Neutrophil (primary cell): ENCODE measurements around the gene MRFAP1L1.
A peak's percentile ranks its signal among the peaks of the same experiment; 100 is the strongest.

Experiments used
- H3K27ac ChIP-seq: fragments of 200-600 bp; sonication (generic); 2 replicates; pipeline ENCODE4 v1.5.1; 2016; ENCODE audit warnings: mild to moderate bottlenecking, moderate library complexity
- H3K27me3 ChIP-seq: fragments of 200-600 bp; sonication (generic); 2 replicates; pipeline ENCODE4 v1.6.0; 2016; ENCODE audit warnings: mild to moderate bottlenecking
- H3K36me3 ChIP-seq: fragments of 200-600 bp; sonication (generic); 2 replicates; pipeline ENCODE4 v1.5.1; 2017
- H3K4me1 ChIP-seq, 2 experiments: fragments of 200-600 bp in 1 of 2; sonication (generic) in 1 of 2; 1 replicate in 1 of 2; 2 replicates in 1 of 2; pipeline versions ENCODE4 v1.5.1 to v1.6.1; 2013 to 2016; ENCODE audit warnings: low read depth in 1 of 2, low read length in 1 of 2, mild to moderate bottlenecking in 1 of 2, moderate library complexity in 1 of 2; ENCODE audit not compliant: control insufficient read depth in 1 of 2, insufficient read depth in 1 of 2
- H3K4me3 ChIP-seq, 2 experiments: fragments of 200-600 bp in 1 of 2; sonication (generic) in 1 of 2; 1 replicate in 1 of 2; 2 replicates in 1 of 2; pipeline ENCODE4 v1.5.1; 2013 to 2016; ENCODE audit warnings: low read depth in 1 of 2, low read length in 1 of 2, mild to moderate bottlenecking in 1 of 2, moderate library complexity in 1 of 2
- H3K9me3 ChIP-seq: fragments of 200-600 bp; sonication (generic); 2 replicates; pipeline ENCODE4 v1.5.1; 2016
- CTCF ChIP-seq: fragments of 200-600 bp; sonication (generic); IDR thresholded peaks from 2 replicates; pipeline ENCODE4 v1.5.1; 2016; ENCODE audit warnings: antibody characterized with exemption

MRFAP1L1 gene

GRCh38 chr4:6684656-6685055 is 25.0 kb downstream of the MRFAP1L1 start:
- Histone ChIP-seq H3K4me1 (peaks cover 79% of the 10 kb centered on the region in 2 experiments), H3K27ac (no peak overlapping the region), H3K9me3 (no peaks in the 10 kb centered on the region), H3K4me3 (no peak overlapping the region), H3K27me3 (no peaks in the 10 kb centered on the region), H3K36me3 (no peaks in the 10 kb centered on the region)
- no peak for TF ChIP-seq CTCF

- Histone ChIP-seq H3K4me3 (no peak overlapping the region), H3K27ac (peak overlapping the region; percentile 76), H3K36me3 (no peaks in the 10 kb centered on the region), H3K27me3 (no peaks in the 10 kb centered on the region), H3K4me1 (peaks cover 69% of the 10 kb centered on the region in 2 experiments), H3K9me3 (no peaks in the 10 kb centered on the region)
- TF ChIP-seq CTCF: no peak
Measured at GRCh38 chr4:6682862-6683590, 26.6 kb downstream of the MRFAP1L1 start.

- no peak overlapping the region for H3K27ac ChIP-seq
- H3K27me3 ChIP-seq: no peaks in the 10 kb centered on the region
- peak; percentile 51 for TF ChIP-seq CTCF
- no peak overlapping the region for H3K4me3 ChIP-seq
- no peaks in the 10 kb centered on the region for H3K36me3 ChIP-seq
- H3K9me3 ChIP-seq: no peaks in the 10 kb centered on the region
- H3K4me1 ChIP-seq: peaks cover 69% of the 10 kb centered on the region in 2 experiments
Measured at GRCh38 chr4:6681191-6681590, 28.5 kb downstream of the MRFAP1L1 start.

- H3K4me3 ChIP-seq: no peak overlapping the region
- no peaks in the 10 kb centered on the region for H3K27me3 ChIP-seq
- no peaks in the 10 kb centered on the region for H3K9me3 ChIP-seq
- peaks cover 69% of the 10 kb centered on the region in 2 experiments for H3K4me1 ChIP-seq
- no peak overlapping the region for H3K27ac ChIP-seq
- TF ChIP-seq CTCF: no peak
- no peaks in the 10 kb centered on the region for H3K36me3 ChIP-seq
Measured at GRCh38 chr4:6680372-6681034, 29.2 kb downstream of the MRFAP1L1 start.

- H3K4me3 ChIP-seq: no peak overlapping the region
- no peaks in the 10 kb centered on the region for H3K9me3 ChIP-seq
- H3K27ac ChIP-seq: peak overlapping the region; percentile 57
- H3K27me3 ChIP-seq: no peaks in the 10 kb centered on the region
- H3K4me1 ChIP-seq: peaks cover 55 to 57% of the 10 kb centered on the region in 2 experiments
- TF ChIP-seq CTCF: no peak
- no peaks in the 10 kb centered on the region for H3K36me3 ChIP-seq
Measured at GRCh38 chr4:6676722-6677558, 32.7 kb downstream of the MRFAP1L1 start.
